HEK293 (cell line): ENCODE measurements around the gene KANSL3.

Source experiments
- CTCF ChIP-seq: fragments of 450-650 bp; formaldehyde crosslinking; IDR thresholded peaks from 2 replicates; pipeline ENCODE4 v1.5.1; 2016; ENCODE audit warnings: missing biosample characterization, missing genetic modification characterization
- KLF1 ChIP-seq: fragments of 450-650 bp; formaldehyde crosslinking; IDR thresholded peaks from 2 replicates; pipeline ENCODE4 v1.5.1; 2016; ENCODE audit warnings: missing biosample characterization, missing genetic modification characterization
- PRDM10 ChIP-seq: fragments of 450-650 bp; formaldehyde crosslinking; IDR thresholded peaks from 2 replicates; pipeline ENCODE4 v1.5.1; 2016; ENCODE audit warnings: missing biosample characterization, missing genetic modification characterization
- SCRT2 ChIP-seq: fragments of 450-650 bp; formaldehyde crosslinking; IDR thresholded peaks from 2 replicates; pipeline ENCODE4 v1.5.1; 2016; ENCODE audit warnings: missing biosample characterization, missing genetic modification characterization

GRCh38 chr2:96633641-96634040, 4.5 kb downstream of the KANSL3 start:
- TF ChIP-seq SCRT2 (tag by site-specific recombination) (no peak), CTCF (tag by site-specific recombination) (no peak), KLF1 (tag by site-specific recombination) (no peak), PRDM10 (tag by site-specific recombination) (no peak)
